HEK293 (cell line): ENCODE data around the gene POLR2E.
A peak's percentile ranks its signal among the peaks of the same experiment; 100 is the strongest.

Source experiments
- CTCF ChIA-PET: fragments of 350-600 bp; formaldehyde crosslinking; extraction: SDS; loops from one replicate; lab custom pipeline; 2021; ENCODE audit warnings: antibody characterized with exemption; lab: Yijun Ruan, JAX
- POLR2A ChIA-PET: fragments of 300-600 bp; formaldehyde crosslinking; extraction: SDS; loops from one replicate; lab custom pipeline; 2020; ENCODE audit warnings: antibody characterized with exemption, inconsistent platforms; lab: Yijun Ruan, JAX
- H3K27ac ChIP-seq: fragments of 200-500 bp; sonication (Bioruptor generic); 2 replicates; pipeline ENCODE4 v1.5.1; 2014; ENCODE audit warnings: low read depth, low read length, control low read depth, inconsistent platforms; ENCODE audit errors: extremely low read depth
- H3K36me3 ChIP-seq, 2 experiments: fragments of 200-500 bp in 1 of 2; sonication (Bioruptor generic) in 1 of 2; 1 replicate in 1 of 2; 2 replicates in 1 of 2; pipeline ENCODE4 v1.5.1; 2014 to 2017; ENCODE audit warnings: inconsistent platforms in 2 of 2, low read length in 2 of 2; ENCODE audit not compliant: control insufficient read depth in 2 of 2, insufficient read depth in 1 of 2
- H3K4me1 ChIP-seq: fragments of 200-500 bp; sonication (Bioruptor generic); 2 replicates; pipeline ENCODE4 v1.5.1; 2014; ENCODE audit warnings: mild to moderate bottlenecking, low read length, inconsistent platforms; ENCODE audit not compliant: control insufficient read depth, insufficient read depth
- H3K4me3 ChIP-seq: 2 replicates; pipeline ENCODE4 v1.5.1; 2011; ENCODE audit warnings: low read depth, mild to moderate bottlenecking, control low read depth, low read length, moderate library complexity
- H3K9me3 ChIP-seq: fragments of 200-500 bp; sonication (Bioruptor generic); 2 replicates; pipeline ENCODE4 v1.5.1; 2014; ENCODE audit warnings: low read depth, low read length, inconsistent platforms; ENCODE audit not compliant: control insufficient read depth, insufficient read depth
- BCL11B ChIP-seq: fragments of 450-650 bp; formaldehyde crosslinking; IDR thresholded peaks from 2 replicates; pipeline ENCODE4 v1.5.1; 2016; ENCODE audit warnings: low read depth, missing biosample characterization, missing genetic modification characterization
- EGR2 ChIP-seq: fragments of 450-650 bp; formaldehyde crosslinking; IDR thresholded peaks from 2 replicates; pipeline ENCODE4 v1.5.1; 2016; ENCODE audit warnings: low read depth, missing biosample characterization, missing genetic modification characterization
- HOXD13 ChIP-seq: sonication (generic); formaldehyde crosslinking; IDR thresholded peaks from 2 replicates; pipeline ENCODE4 v1.8.0; 2022; ENCODE audit warnings: missing genetic modification reagents, borderline replicate concordance
- SCRT1 ChIP-seq: fragments of 450-650 bp; formaldehyde crosslinking; IDR thresholded peaks from 2 replicates; pipeline ENCODE4 v1.5.1; 2016; ENCODE audit warnings: missing biosample characterization, missing genetic modification characterization, borderline replicate concordance
- ZFHX2 ChIP-seq: fragments of 450-650 bp; formaldehyde crosslinking; conservative IDR thresholded peaks from 2 replicates; pipeline ENCODE4 v1.5.1; 2016; ENCODE audit warnings: missing biosample characterization, missing genetic modification characterization
- ZNF121 ChIP-seq: fragments of 450-650 bp; formaldehyde crosslinking; IDR thresholded peaks from 2 replicates; pipeline ENCODE4 v1.5.1; 2016; ENCODE audit warnings: missing biosample characterization, missing genetic modification characterization
- ZNF155 ChIP-seq: fragments of 450-650 bp; formaldehyde crosslinking; IDR thresholded peaks from 2 replicates; pipeline ENCODE4 v1.5.1; 2016; ENCODE audit warnings: missing biosample characterization, missing genetic modification characterization
- ZNF157 ChIP-seq: fragments of 450-650 bp; formaldehyde crosslinking; IDR thresholded peaks from 2 replicates; pipeline ENCODE4 v1.5.1; 2016; ENCODE audit warnings: missing biosample characterization, missing genetic modification characterization
- ZNF324 ChIP-seq: fragments of 450-650 bp; formaldehyde crosslinking; IDR thresholded peaks from 2 replicates; pipeline ENCODE4 v1.5.1; 2016; ENCODE audit warnings: missing biosample characterization, missing genetic modification characterization
- ZNF350 ChIP-seq: fragments of 450-650 bp; formaldehyde crosslinking; IDR thresholded peaks from 2 replicates; pipeline ENCODE4 v1.5.0; 2017; ENCODE audit warnings: missing biosample characterization, mild to moderate bottlenecking, missing genetic modification characterization
- ZNF600 ChIP-seq: fragments of 450-650 bp; formaldehyde crosslinking; IDR thresholded peaks from 2 replicates; pipeline ENCODE4 v1.5.1; 2016; ENCODE audit warnings: missing biosample characterization, missing genetic modification characterization
- TF ChIP-seq, protein P1 (sequence below): fragments of 450-650 bp; formaldehyde crosslinking; IDR thresholded peaks from 2 replicates; pipeline ENCODE4 v1.5.1; 2016; ENCODE audit warnings: missing biosample characterization, missing genetic modification characterization
- TF ChIP-seq, protein P2 (sequence below): fragments of 450-650 bp; formaldehyde crosslinking; IDR thresholded peaks from 2 replicates; pipeline ENCODE4; 2016; ENCODE audit warnings: missing biosample characterization, missing genetic modification characterization

POLR2E gene

DNA sequence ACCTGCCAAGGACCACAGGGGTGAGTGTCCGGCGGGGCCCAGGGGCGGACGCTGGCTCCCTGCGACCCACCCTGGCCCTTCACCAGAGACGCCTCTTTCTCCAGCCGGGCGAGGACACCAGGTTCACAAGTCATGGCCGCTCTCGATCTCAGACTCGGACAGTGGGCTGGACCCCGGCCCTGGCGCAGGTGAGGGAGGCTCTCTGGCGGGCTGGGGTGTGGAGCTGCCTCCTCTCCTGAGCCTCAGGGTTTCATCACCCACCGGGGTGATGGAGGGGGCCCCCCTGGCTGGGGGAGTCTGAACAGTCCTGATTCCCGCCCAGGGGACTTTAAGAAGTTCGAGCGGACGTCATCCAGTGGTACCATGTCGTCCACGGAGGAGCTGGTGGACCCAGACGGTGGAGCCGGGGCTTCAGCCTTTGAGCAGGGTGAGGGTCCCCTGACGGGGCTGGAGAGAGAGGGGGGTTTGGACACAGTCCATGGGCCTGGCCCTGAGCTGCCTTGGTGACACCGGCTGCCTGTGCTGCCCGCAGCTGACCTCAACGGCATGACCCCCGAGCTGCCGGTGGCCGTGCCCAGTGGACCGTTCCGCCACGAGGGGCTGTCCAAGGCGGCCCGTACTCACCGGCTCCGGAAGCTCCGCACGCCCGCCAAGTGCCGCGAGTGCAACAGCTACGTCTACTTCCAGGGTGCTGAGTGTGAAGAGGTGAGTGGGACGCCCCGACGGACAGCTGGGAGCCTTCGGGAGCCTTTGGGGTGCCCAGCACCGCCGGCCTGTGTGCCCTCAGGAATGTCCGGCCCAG is 14.6 kb downstream of the POLR2E start:
- H3K9me3 ChIP-seq, result no peaks in the 10 kb centered on the region
- CTCF ChIA-PET, result interaction anchor here (0.5 to 0.6 kb wide), 2 partner anchors 22 to 1244 kb away, joined by 3 read pairs; no protein-coding TSS in a partner anchor
- no peak overlapping the region for H3K27ac ChIP-seq
- TF ChIP-seq HOXD13 (CRISPR knock-in tag) (no peak), ZNF600 (tag by site-specific recombination) (peak; percentile 36; the same call in 1 of the 2 replicates)
- peaks cover 0 to 5% of the 10 kb centered on the region in 2 experiments; a peak in 1 of 3 replicates for H3K36me3 ChIP-seq
- POLR2A ChIA-PET, result interaction anchor here (0.7 to 1.9 kb wide), 3 partner anchors 8 to 23 kb away, joined by 3 to 5 read pairs (median 3); partner anchors contain the start of gene GPX4
- no peaks in the 10 kb centered on the region for H3K4me1 ChIP-seq
- H3K4me3 ChIP-seq, result no peak overlapping the region

DNA sequence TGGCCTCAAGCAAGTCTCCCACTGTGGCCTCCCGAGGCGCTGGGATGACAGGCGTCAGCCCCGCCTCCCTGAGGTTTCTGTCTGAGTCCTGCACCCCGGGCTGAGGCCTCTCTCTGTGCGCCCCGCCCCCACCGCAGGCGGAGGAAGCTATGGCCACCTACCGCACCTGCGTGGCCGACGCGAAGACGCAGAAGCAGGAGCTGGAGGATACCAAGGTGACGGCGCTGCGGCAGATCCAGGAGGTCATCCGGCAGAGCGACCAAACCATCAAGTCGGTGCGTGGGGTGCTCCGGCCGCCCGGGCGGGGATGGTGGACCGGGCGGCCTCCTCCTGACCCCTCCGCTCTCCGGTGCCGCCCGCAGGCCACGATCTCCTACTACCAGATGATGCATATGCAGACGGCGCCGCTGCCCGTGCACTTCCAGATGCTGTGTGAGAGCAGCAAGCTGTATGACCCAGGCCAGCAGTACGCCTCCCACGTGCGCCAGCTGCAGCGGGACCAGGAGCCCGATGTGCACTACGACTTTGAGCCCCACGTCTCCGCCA is 15.5 kb downstream of the POLR2E start:
- TF ChIP-seq ZNF350 (tag by site-specific recombination), result no peak
- TF ChIP-seq ZNF121 (tag by site-specific recombination), result no peak
- no peak for TF ChIP-seq BCL11B (tag by site-specific recombination)
- Histone ChIP-seq H3K4me1 (no peaks in the 10 kb centered on the region), H3K4me3 (no peak overlapping the region), H3K36me3 (peaks cover 0 to 5% of the 10 kb centered on the region in 2 experiments; a peak in 1 of 3 replicates), H3K27ac (no peak overlapping the region), H3K9me3 (no peaks in the 10 kb centered on the region)
- POLR2A ChIA-PET, result no interaction called here
- CTCF ChIA-PET, result no interaction called here

DNA sequence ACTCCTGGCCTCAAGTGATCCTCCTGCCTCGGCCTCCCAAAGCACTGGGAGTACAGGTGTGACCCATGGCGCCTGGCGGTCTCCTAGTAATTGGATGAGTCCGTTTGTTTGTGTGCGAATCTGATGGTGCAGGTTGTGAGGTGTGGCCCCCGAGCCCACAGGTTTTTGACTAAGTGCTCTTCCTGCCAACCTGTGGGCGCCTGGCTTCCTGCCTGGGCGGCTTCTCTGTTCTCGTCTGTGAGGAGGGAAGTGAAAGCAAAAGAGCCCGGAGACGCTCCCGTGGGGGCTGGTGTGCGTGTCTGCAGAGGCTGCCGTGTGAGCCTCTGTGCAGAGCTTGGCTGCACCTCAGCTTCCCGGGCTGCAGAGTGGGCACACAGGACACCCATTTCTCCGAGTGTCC is 18.2 kb downstream of the POLR2E start:
- no peaks in the 10 kb centered on the region for H3K36me3 ChIP-seq
- no peak overlapping the region for H3K27ac ChIP-seq
- H3K4me1 ChIP-seq, result no peaks in the 10 kb centered on the region
- POLR2A ChIA-PET, result no interaction called here
- 0 out of 2 replicates have a peak, but pooled peaks have one; percentile 30 for TF ChIP-seq SCRT1 (tag by site-specific recombination)
- TF ChIP-seq, protein P1, sequence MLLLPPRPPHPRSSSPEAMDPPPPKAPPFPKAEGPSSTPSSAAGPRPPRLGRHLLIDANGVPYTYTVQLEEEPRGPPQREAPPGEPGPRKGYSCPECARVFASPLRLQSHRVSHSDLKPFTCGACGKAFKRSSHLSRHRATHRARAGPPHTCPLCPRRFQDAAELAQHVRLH (tag by site-specific recombination), result no peak
- TF ChIP-seq, protein P2, sequence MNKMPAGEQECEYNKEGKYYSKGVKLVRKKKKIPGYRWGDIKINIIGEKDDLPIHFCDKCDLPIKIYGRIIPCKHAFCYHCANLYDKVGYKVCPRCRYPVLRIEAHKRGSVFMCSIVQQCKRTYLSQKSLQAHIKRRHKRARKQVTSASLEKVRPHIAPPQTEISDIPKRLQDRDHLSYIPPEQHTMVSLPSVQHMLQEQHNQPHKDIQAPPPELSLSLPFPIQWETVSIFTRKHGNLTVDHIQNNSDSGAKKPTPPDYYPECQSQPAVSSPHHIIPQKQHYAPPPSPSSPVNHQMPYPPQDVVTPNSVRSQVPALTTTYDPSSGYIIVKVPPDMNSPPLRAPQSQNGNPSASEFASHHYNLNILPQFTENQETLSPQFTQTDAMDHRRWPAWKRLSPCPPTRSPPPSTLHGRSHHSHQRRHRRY (tag by site-specific recombination), result no peak
- TF ChIP-seq ZNF324 (tag by site-specific recombination), result no peak
- 0 out of 2 replicates have a peak, but pooled peaks have one; percentile 10 for TF ChIP-seq ZFHX2 (tag by site-specific recombination)
- peak; percentile 37; the same call in 1 of the 2 replicates for TF ChIP-seq EGR2 (tag by site-specific recombination)
- H3K9me3 ChIP-seq, result no peaks in the 10 kb centered on the region
- no peak overlapping the region for H3K4me3 ChIP-seq
- CTCF ChIA-PET, result interaction anchor here (0.6 to 1.4 kb wide), 2 partner anchors 12 to 16 kb away, joined by 4 read pairs; no protein-coding TSS in a partner anchor

DNA sequence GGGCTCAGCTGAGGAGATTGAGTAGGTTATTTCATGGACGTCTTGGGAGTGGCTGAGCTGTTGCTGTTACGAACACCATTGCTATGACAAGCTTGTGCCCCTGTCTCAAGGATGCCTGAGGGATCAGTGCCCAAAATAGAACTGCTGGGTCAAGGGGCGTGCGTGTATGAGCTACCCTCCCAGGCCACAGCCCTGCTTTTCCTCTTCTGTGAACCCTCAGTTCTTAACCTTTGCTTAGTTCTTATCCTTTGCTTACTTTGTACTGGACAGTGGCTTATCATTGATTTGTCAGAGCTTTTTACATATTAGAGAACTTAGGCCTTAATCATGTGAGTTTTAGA is 19.2 kb downstream of the POLR2E start:
- ChIA-PET CTCF (interaction anchor here (0.6 to 2.1 kb wide), 3 partner anchors 9 to 1626 kb away, joined by 4 to 6 read pairs (median 5); no protein-coding TSS in a partner anchor), POLR2A (interaction anchor here (0.7 to 2.0 kb wide), 3 partner anchors 9 to 11 kb away, joined by 3 to 8 read pairs (median 4); partner anchors contain the start of gene ARHGAP45)
- no peaks in the 10 kb centered on the region for H3K4me1 ChIP-seq
- TF ChIP-seq ZNF157 (tag by site-specific recombination) (peak; percentile 96), ZNF155 (tag by site-specific recombination) (no peak)
- no peak overlapping the region for H3K27ac ChIP-seq
- H3K36me3 ChIP-seq, result no peaks in the 10 kb centered on the region
- H3K4me3 ChIP-seq, result no peak overlapping the region
- H3K9me3 ChIP-seq, result no peaks in the 10 kb centered on the region
